T-cell (primary cell): Measurements from ENCODE around the gene DBNDD2. TPM values are rescaled to one million over a fixed set of nuclear protein-coding genes. Genes with fewer than 3 reads are reported as not detected.

ENCODE experiments used
- ATAC-seq, 4 experiments: fragments of 200-7000 bp in 3 of 4; fragments of 150-1000 bp in 1 of 4; cut with Tn5 transposase; replicated peaks in 1 of 4; 1 replicate in 3 of 4; 2 replicates in 1 of 4; pipeline ENCODE4 v1.10.0; 2021; ENCODE audit warnings: moderate library complexity in 3 of 4, mild to moderate bottlenecking in 2 of 4, moderate number of reproducible peaks in 1 of 4
- CTCF ChIA-PET, 2 donors: fragments of 300-600 bp; sonication (Branson Sonifier 250); formaldehyde crosslinking; loops; one replicate each; lab custom pipeline; 2022; ENCODE audit warnings: antibody characterized with exemption in 2 of 2; lab: Charles Lee
- POLR2A ChIA-PET, 2 donors: fragments of 300-600 bp; sonication (Branson Sonifier 250); formaldehyde crosslinking; loops; one replicate each; lab custom pipeline; 2022; ENCODE audit warnings: antibody characterized with exemption in 2 of 2; lab: Charles Lee
- DNase-seq, 35 experiments: peaks; one replicate each; pipeline versions ENCODE4 v3.0.0 to v3.0.0-alpha.2; 2013 to 2023
- H3K27ac ChIP-seq: one replicate; pipeline ENCODE4 v1.5.1; 2013; ENCODE audit warnings: low read length
- H3K27me3 ChIP-seq, 2 experiments: replicated peaks in 1 of 2; 1 replicate in 1 of 2; 2 replicates in 1 of 2; pipeline versions ENCODE4 v1.6.1 to v1.7.0; 2013; ENCODE audit warnings: low read length in 1 of 2, mixed read lengths in 1 of 2; ENCODE audit not compliant: control insufficient read depth in 2 of 2, insufficient read depth in 2 of 2; ENCODE audit errors: extremely low read depth in 1 of 2
- H3K36me3 ChIP-seq, 2 donors: 1 replicate in 1 of 2; 2 replicates in 1 of 2; pipeline versions ENCODE4 v1.6.1 to v1.7.0; 2013; ENCODE audit warnings: low read length in 1 of 2; ENCODE audit not compliant: control insufficient read depth in 2 of 2, insufficient read depth in 1 of 2; ENCODE audit errors: extremely low read depth in 1 of 2
- H3K4me1 ChIP-seq, 2 experiments: 1 replicate in 1 of 2; 2 replicates in 1 of 2; pipeline versions ENCODE4 v1.6.1 to v1.7.0; 2013; ENCODE audit warnings: low read length in 2 of 2, mixed read lengths in 1 of 2; ENCODE audit not compliant: insufficient read depth in 2 of 2, control insufficient read depth in 1 of 2; ENCODE audit errors: extremely low read depth in 1 of 2
- H3K4me3 ChIP-seq, 2 donors: 1 replicate in 1 of 2; 2 replicates in 1 of 2; pipeline versions ENCODE4 v1.5.1 to v1.7.0; 2013; ENCODE audit warnings: mild to moderate bottlenecking in 2 of 2, low read length in 1 of 2, moderate library complexity in 1 of 2; ENCODE audit not compliant: control insufficient read depth in 1 of 2; ENCODE audit errors: extremely low read depth in 1 of 2
- H3K9me3 ChIP-seq: 2 replicates; pipeline ENCODE4 v1.7.0; 2013
- H3K27ac Mint-ChIP-seq, 2 donors: one replicate each; pipeline ENCODE4 v1.8.0; 2020 to 2021; ENCODE audit warnings: mild to moderate bottlenecking in 2 of 2, mixed read lengths in 2 of 2
- H3K27me3 Mint-ChIP-seq, 2 donors: one replicate each; pipeline ENCODE4 v1.8.0; 2021 to 2022; ENCODE audit warnings: mixed read lengths in 2 of 2
- H3K36me3 Mint-ChIP-seq: one replicate; pipeline ENCODE4 v1.8.0; 2021; ENCODE audit warnings: mixed read lengths
- H3K4me1 Mint-ChIP-seq, 3 donors: one replicate each; pipeline ENCODE4 v1.8.0; 2020 to 2022; ENCODE audit warnings: mixed read lengths in 3 of 3, mild to moderate bottlenecking in 1 of 3
- H3K4me3 Mint-ChIP-seq, 3 donors: one replicate each; pipeline ENCODE4 v1.8.0; 2020 to 2022; ENCODE audit warnings: mild to moderate bottlenecking in 3 of 3, mixed read lengths in 3 of 3, moderate library complexity in 3 of 3
- H3K9me3 Mint-ChIP-seq, 3 donors: one replicate each; pipeline ENCODE4 v1.8.0; 2020 to 2022; ENCODE audit warnings: mixed read lengths in 3 of 3
- WGBS: methylation state at CpG from one replicate; pipeline ENCODE4 v1.1.5; 2013; ENCODE audit warnings: missing lambda C conversion rate; ENCODE audit not compliant: insufficient coverage; 5-methylcytosine and 5-hydroxymethylcytosine counted together
- total RNA-seq, 35 experiments: library from RNA in 6 of 35; stranded (reverse) in 6 of 35; fragments of 120-200 nt in 1 of 35; gene quantifications; one replicate each; pipeline versions ENCODE4 v1.2.1 to v1.2.4 and lab custom pipeline; 2013 to 2026

Gene DBNDD2
- total RNA-seq, 5 donors from 2014 or later (not counting 1 experiment from before 2014, with no cell fraction given), result 10.1 to 16.8 (median 14.8) TPM

DNA sequence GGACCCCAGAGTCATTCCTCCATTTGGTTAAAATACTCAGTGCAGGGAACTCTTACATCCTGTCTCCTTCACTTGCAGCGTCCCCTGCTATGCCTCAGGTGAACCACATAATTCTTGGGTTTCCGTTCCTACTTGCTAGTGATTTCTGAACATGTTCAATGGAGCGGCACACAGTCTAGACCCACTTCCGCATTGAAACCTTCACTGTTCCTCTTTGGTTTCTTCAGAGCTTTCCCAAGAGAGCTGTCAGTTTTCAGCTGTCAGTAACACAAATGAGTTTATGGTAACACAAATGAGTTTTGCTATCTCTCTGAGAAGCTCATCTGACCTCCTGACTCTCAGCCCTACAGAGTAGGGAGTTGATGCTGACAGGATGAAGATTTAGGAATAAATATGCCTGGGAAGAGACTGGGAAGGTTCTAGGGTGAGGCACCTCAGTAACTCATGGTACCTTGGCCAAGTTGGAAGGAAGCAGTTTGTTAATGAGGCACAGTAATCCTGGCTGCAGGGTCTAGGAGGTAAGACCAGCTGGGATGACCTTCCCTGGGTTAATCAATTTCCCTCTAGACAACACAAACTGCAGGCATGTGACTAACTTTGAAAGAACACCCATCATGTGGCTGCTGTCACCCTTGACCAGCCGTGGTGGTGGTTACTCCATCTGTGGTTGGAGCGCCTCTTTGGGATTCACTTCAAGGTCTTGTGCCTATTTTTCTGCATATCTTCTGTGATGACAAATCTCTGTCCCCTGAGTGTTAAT lies 39.7 kb upstream of the DBNDD2 start:
- Mint-ChIP-seq H3K27me3 (no peaks in the 10 kb centered on the region), H3K36me3 (peaks cover 34% of the 10 kb centered on the region), H3K9me3 (no peaks in the 10 kb centered on the region), H3K4me3 (peak overlapping the region; percentile 21 to 61 (median 32)), H3K4me1 (peaks cover 62 to 79% (median 75%) of the 10 kb centered on the region in 3 donors), H3K27ac (peak overlapping the region; percentile 74 to 93)
- no peak overlapping the region for H3K4me3 ChIP-seq
- ChIA-PET CTCF (interaction anchor here in 1 of 2 donors (8.6 kb wide), 1 partner anchor 69 kb away, joined by 86 read pairs; no protein-coding TSS in a partner anchor), POLR2A (interaction anchor here (0.6 to 1.8 kb wide), 5 partner anchors 47 to 764 kb away, joined by 3 to 7 read pairs (median 5); partner anchors contain the start of gene PIGT (in 2 of the 2))
- DNase-seq (peak in 28 of 35 experiments; percentile 10 to 66 (median 30)), ATAC-seq (peak; percentile 65 to 76 (median 68))
- H3K4me1 ChIP-seq, result peaks cover 46 to 59% of the 10 kb centered on the region in 2 experiments
- WGBS, result 38% methylated on average over 5 of the region's 6 CpGs
- peak overlapping the region; percentile 47 for H3K27ac ChIP-seq
- no peaks in the 10 kb centered on the region for H3K27me3 ChIP-seq
- H3K36me3 ChIP-seq, result peaks cover 15 to 48% of the 10 kb centered on the region in 2 donors
- no peaks in the 10 kb centered on the region for H3K9me3 ChIP-seq

DNA sequence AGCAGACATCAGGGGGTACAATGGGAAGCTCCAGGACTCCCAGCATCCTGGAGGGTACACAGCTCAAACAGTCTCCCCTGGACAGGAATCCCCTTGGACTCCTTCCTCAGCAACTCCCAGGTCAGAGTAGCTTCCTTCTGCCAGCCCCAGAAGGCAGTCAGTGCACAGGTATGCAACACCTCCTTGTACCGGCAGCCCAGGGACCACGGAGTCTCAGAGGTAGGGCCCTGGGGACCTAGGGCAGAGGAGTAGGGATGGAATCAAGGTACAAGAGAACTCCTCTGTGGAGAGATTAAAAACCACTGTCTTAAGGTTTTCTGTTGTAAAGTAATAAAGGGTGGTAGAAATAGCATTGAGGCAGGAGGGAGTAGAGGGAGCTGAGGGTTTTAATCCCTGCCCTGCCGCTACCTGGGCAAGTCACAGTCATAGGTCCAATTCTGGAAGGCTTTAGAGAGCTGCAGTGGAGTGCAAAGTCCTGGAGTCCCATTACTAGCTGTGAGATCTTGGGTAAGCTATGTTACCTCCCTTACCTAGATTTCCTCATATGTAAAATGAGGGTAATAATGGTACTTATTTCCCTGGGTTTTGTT lies 37.4 kb upstream of the DBNDD2 start:
- Mint-ChIP-seq H3K4me3 (no peak overlapping the region), H3K9me3 (no peaks in the 10 kb centered on the region), H3K4me1 (peaks cover 48 to 69% (median 64%) of the 10 kb centered on the region in 3 donors), H3K36me3 (peaks cover 34% of the 10 kb centered on the region), H3K27ac (peak overlapping the region; percentile 34 to 59), H3K27me3 (no peaks in the 10 kb centered on the region)
- Histone ChIP-seq H3K4me1 (peaks cover 33 to 45% of the 10 kb centered on the region in 2 experiments), H3K9me3 (no peaks in the 10 kb centered on the region), H3K27ac (no peak overlapping the region), H3K27me3 (no peaks in the 10 kb centered on the region), H3K4me3 (no peak overlapping the region), H3K36me3 (peaks cover 15 to 46% of the 10 kb centered on the region in 2 donors)
- ATAC-seq (no peak), DNase-seq (no peak)
- WGBS, result 96% methylated on average over 2 of the region's 3 CpGs
- POLR2A ChIA-PET, result interaction anchor here in 1 of 2 donors (0.9 kb wide), 1 partner anchor 8 kb away, joined by 3 read pairs; the partner anchor contains the start of gene SYS1
- CTCF ChIA-PET, result interaction anchor here (0.6 to 8.6 kb wide), 7 partner anchors 17 to 400 kb away, joined by 3 to 86 read pairs (median 4); partner anchors contain the start of gene PIGT (in 1 of the 2)

DNA sequence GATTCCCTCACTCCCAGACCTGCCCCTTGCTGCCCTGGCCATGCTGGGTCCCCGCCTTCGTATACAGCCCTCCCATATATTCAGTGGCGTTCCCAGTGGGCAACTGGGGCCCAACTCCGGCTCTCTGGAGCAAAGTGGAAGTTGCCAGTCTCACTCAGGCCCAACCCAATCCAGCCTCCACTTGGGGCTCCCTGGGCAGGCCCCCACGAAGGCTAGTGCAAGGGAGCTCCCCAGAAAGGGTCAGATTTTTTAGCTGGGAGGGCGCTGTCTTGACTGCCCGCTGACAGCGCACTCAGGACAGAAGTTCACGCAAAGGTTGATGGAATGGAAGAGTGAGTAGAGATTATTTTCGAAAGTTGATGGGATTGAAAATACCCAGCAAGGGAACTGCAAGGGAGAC lies 35.8 kb upstream of the DBNDD2 start:
- WGBS, result 100% methylated on average over 10 of the region's 10 CpGs
- H3K4me1 Mint-ChIP-seq, result peaks cover 40 to 57% (median 52%) of the 10 kb centered on the region in 3 donors

GRCh38 chr20:45372646-45373352 lies 35.3 kb upstream of the DBNDD2 start:
- H3K4me1 Mint-ChIP-seq, result peaks cover 36 to 51% (median 46%) of the 10 kb centered on the region in 3 donors
- no peaks in the 10 kb centered on the region for H3K27me3 Mint-ChIP-seq
- Histone ChIP-seq H3K27ac (peak overlapping the region; percentile 83), H3K36me3 (peaks cover 6 to 29% of the 10 kb centered on the region in 2 donors), H3K27me3 (no peaks in the 10 kb centered on the region), H3K4me1 (peaks cover 18 to 32% of the 10 kb centered on the region in 2 experiments), H3K9me3 (no peaks in the 10 kb centered on the region), H3K4me3 (peak overlapping the region; percentile 58 to 62)
- WGBS, result 68% methylated on average over 23 of the region's 30 CpGs
- peak overlapping the region; percentile 88 to 90 for H3K27ac Mint-ChIP-seq
- H3K4me3 Mint-ChIP-seq, result peak overlapping the region; percentile 71 to 85 (median 80)
- DNase-seq (no peak), ATAC-seq (no peak)
- ChIA-PET POLR2A (interaction anchor here (1.0 to 2.5 kb wide), 4 partner anchors 10 to 65 kb away, joined by 4 to 19 read pairs (median 6); partner anchors contain the start of gene SYS1 (in 1 of the 2)), CTCF (interaction anchor here (0.6 to 8.6 kb wide), 15 partner anchors 10 to 398 kb away, joined by 3 to 86 read pairs (median 6); partner anchors contain the start of genes PIGT (in 1 of the 2) and SYS1 (in 1 of the 2))
- peaks cover 23% of the 10 kb centered on the region for H3K36me3 Mint-ChIP-seq
- H3K9me3 Mint-ChIP-seq, result no peaks in the 10 kb centered on the region

More for the DNA sequence above, 35.8 kb upstream of the DBNDD2 start:
- peaks cover 27% of the 10 kb centered on the region for H3K36me3 Mint-ChIP-seq
- peaks cover 23 to 37% of the 10 kb centered on the region in 2 experiments for H3K4me1 ChIP-seq
- POLR2A ChIA-PET, result interaction anchor here (1.7 to 2.5 kb wide), 2 partner anchors 9 to 41 kb away, joined by 5 to 19 read pairs; partner anchors contain the start of gene SYS1 (in 1 of the 2)
- no peaks in the 10 kb centered on the region for H3K27me3 ChIP-seq
- peak overlapping the region; percentile 36 to 71 (median 51) for H3K4me3 Mint-ChIP-seq
- CTCF ChIA-PET, result interaction anchor here in 1 of 2 donors (2.2 to 8.6 kb wide), 3 partner anchors 9 to 78 kb away, joined by 8 to 86 read pairs (median 43); partner anchors contain the start of gene SYS1
- peak overlapping the region; percentile 62 to 76 for H3K27ac Mint-ChIP-seq
- H3K9me3 Mint-ChIP-seq, result no peaks in the 10 kb centered on the region
- ATAC-seq, result no peak
- no peak overlapping the region for H3K27ac ChIP-seq
- peaks cover 6 to 34% of the 10 kb centered on the region in 2 donors for H3K36me3 ChIP-seq
- no peak overlapping the region for H3K4me3 ChIP-seq
- H3K27me3 Mint-ChIP-seq, result no peaks in the 10 kb centered on the region
- H3K9me3 ChIP-seq, result no peaks in the 10 kb centered on the region
- no peak for DNase-seq

- no peaks in the 10 kb centered on the region for H3K9me3 Mint-ChIP-seq
- H3K4me3 Mint-ChIP-seq, result peak overlapping the region; percentile 71 to 85 (median 80)
- DNase-seq (peak; percentile 77 to 96 (median 87)), ATAC-seq (peak; percentile 85 to 93 (median 91))
- H3K27me3 ChIP-seq, result no peaks in the 10 kb centered on the region
- H3K36me3 ChIP-seq, result peaks cover 6 to 25% of the 10 kb centered on the region in 2 donors
- WGBS, result 0% methylated on average over 18 of the region's 38 CpGs
- CTCF ChIA-PET, result interaction anchor here (0.5 to 8.6 kb wide), 31 partner anchors 8 to 1000 kb away, joined by 3 to 86 read pairs (median 4); partner anchors contain the start of genes PIGT (in 2 of the 2) and SYS1 (in 1 of the 2)
- H3K27me3 Mint-ChIP-seq, result no peaks in the 10 kb centered on the region
- H3K4me3 ChIP-seq, result peak overlapping the region; percentile 58 to 62
- peak overlapping the region; percentile 88 to 90 for H3K27ac Mint-ChIP-seq
- H3K36me3 Mint-ChIP-seq, result peaks cover 16% of the 10 kb centered on the region
- peaks cover 28 to 44% (median 39%) of the 10 kb centered on the region in 3 donors for H3K4me1 Mint-ChIP-seq
- POLR2A ChIA-PET, result interaction anchor here (0.5 to 2.5 kb wide), 8 partner anchors 10 to 79 kb away, joined by 3 to 19 read pairs (median 4); partner anchors contain the start of gene SYS1 (in 1 of the 2)
- H3K4me1 ChIP-seq, result peaks cover 15 to 26% of the 10 kb centered on the region in 2 experiments
- no peaks in the 10 kb centered on the region for H3K9me3 ChIP-seq
- peak overlapping the region; percentile 83 for H3K27ac ChIP-seq
Measured at GRCh38 chr20:45373353-45374100, 34.6 kb upstream of the DBNDD2 start.
